Smooth muscle cell (in vitro differentiated cells): ENCODE data around the gene SPSB4. TPM values are rescaled to one million over a fixed set of nuclear protein-coding genes. Genes with fewer than 3 reads are reported as not detected.

Source experiments
- DNase-seq: peaks from one replicate; lab custom pipeline; 2025; ENCODE audit not compliant: unreplicated experiment; lab: John Stamatoyannopoulos, UW
- H2AFZ ChIP-seq: fragments of 200-600 bp; sonication (generic); 2 replicates; pipeline ENCODE4 v1.6.0; 2016; ENCODE audit warnings: antibody characterized with exemption, low read depth, mild to moderate bottlenecking
- H3F3A ChIP-seq: fragments of 200-600 bp; sonication (generic); 2 replicates; pipeline ENCODE4 v1.6.0; 2017; ENCODE audit warnings: antibody characterized with exemption, low read depth
- H3K27ac ChIP-seq: fragments of 200-600 bp; sonication (generic); 2 replicates; pipeline ENCODE4 v1.5.1; 2016; ENCODE audit warnings: low read depth, mild to moderate bottlenecking
- H3K27me3 ChIP-seq: fragments of 200-600 bp; sonication (generic); 2 replicates; pipeline ENCODE4 v1.6.1; 2016; ENCODE audit warnings: low read depth, mild to moderate bottlenecking
- H3K36me3 ChIP-seq: fragments of 200-600 bp; sonication (generic); 2 replicates; pipeline ENCODE4 v1.5.1; 2016; ENCODE audit warnings: low read depth
- H3K4me1 ChIP-seq: fragments of 200-600 bp; sonication (generic); 2 replicates; pipeline ENCODE4 v1.5.1; 2016; ENCODE audit warnings: low read depth
- H3K4me2 ChIP-seq: fragments of 200-600 bp; sonication (generic); 2 replicates; pipeline ENCODE4 v1.6.0; 2016; ENCODE audit warnings: mild to moderate bottlenecking
- H3K4me3 ChIP-seq: fragments of 200-600 bp; sonication (generic); 2 replicates; pipeline ENCODE4 v1.5.1; 2016; ENCODE audit warnings: mild to moderate bottlenecking
- H3K79me2 ChIP-seq: fragments of 200-600 bp; sonication (generic); 2 replicates; pipeline ENCODE4 v1.6.0; 2016; ENCODE audit warnings: low read depth, mild to moderate bottlenecking
- H3K9ac ChIP-seq: fragments of 200-600 bp; sonication (generic); 2 replicates; pipeline ENCODE4 v1.6.0; 2016; ENCODE audit warnings: low read depth
- H3K9me3 ChIP-seq: fragments of 200-600 bp; sonication (generic); replicated peaks from 2 replicates; pipeline ENCODE4 v1.5.1; 2016; ENCODE audit warnings: low read depth
- H4K20me1 ChIP-seq: fragments of 200-600 bp; sonication (generic); 2 replicates; pipeline ENCODE4 v1.6.0; 2016; ENCODE audit warnings: low read depth
- CTCF ChIP-seq: fragments of 200-600 bp; sonication (generic); IDR thresholded peaks from 2 replicates; pipeline ENCODE4 v1.5.1; 2017; ENCODE audit warnings: borderline replicate concordance, mild to moderate bottlenecking, antibody characterized with exemption; ENCODE audit not compliant: insufficient read depth, poor library complexity, severe bottlenecking
- WGBS: methylation state at CpG from one replicate; pipeline ENCODE4 v1.1.7; 2016; ENCODE audit warnings: low lambda C conversion rate; 5-methylcytosine and 5-hydroxymethylcytosine counted together
- polyA plus RNA-seq: library from polyadenylated mRNA; unstranded; fragments of >200 nt; fragmentation: Nextera tagmentation; extraction: Ambion mirVana; gene quantifications from 2 replicates; pipeline ENCODE4 v1.2.1, GENCODE V29; 2016
- total RNA-seq: library from RNA; depleted of rRNA; stranded (reverse); fragments of >200 nt; gene quantifications from 2 replicates; pipeline ENCODE4 v1.2.3, GENCODE V29; 2014

Gene SPSB4
- total and polyA plus RNA-seq, 2 experiments from 2014 or later: 1.8 to 3.9 TPM

GRCh38 chr3:141019244-141019643 is 31.9 kb upstream of the SPSB4 start:
- TF ChIP-seq CTCF: no peak
- H3K36me3 ChIP-seq: no peaks in the 10 kb centered on the region
- DNase-seq: no peak
- 95% methylated on average over 19 of the region's 19 CpGs for WGBS
- H3K79me2 ChIP-seq: no peaks in the 10 kb centered on the region
- no peak overlapping the region for H2AFZ ChIP-seq
- no peaks in the 10 kb centered on the region for H3K4me1 ChIP-seq
- no peaks in the 10 kb centered on the region for H3K27me3 ChIP-seq
- H3F3A ChIP-seq: no peaks in the 10 kb centered on the region
- no peaks in the 10 kb centered on the region for H3K9me3 ChIP-seq
- H3K9ac ChIP-seq: no peak overlapping the region
- H3K4me2 ChIP-seq: no peak overlapping the region
- no peak overlapping the region for H3K4me3 ChIP-seq
- H3K27ac ChIP-seq: no peak overlapping the region
- H4K20me1 ChIP-seq: no peaks in the 10 kb centered on the region

- no peak overlapping the region for H2AFZ ChIP-seq
Measured at GRCh38 chr3:141020143-141020830, 30.9 kb upstream of the SPSB4 start.

GRCh38 chr3:141021261-141021660 is 29.9 kb upstream of the SPSB4 start:
- WGBS: 56% methylated on average over 4 of the region's 4 CpGs
- no peaks in the 10 kb centered on the region for H3K79me2 ChIP-seq
- H2AFZ ChIP-seq: no peak overlapping the region
- no peak overlapping the region for H3K27ac ChIP-seq
- no peak overlapping the region for H3K4me3 ChIP-seq
- H3K9me3 ChIP-seq: no peaks in the 10 kb centered on the region
- H3K4me2 ChIP-seq: peak overlapping the region; percentile 47
- no peak overlapping the region for H3K9ac ChIP-seq
- H3K27me3 ChIP-seq: no peaks in the 10 kb centered on the region
- H3K4me1 ChIP-seq: no peaks in the 10 kb centered on the region
- H3K36me3 ChIP-seq: no peaks in the 10 kb centered on the region
- TF ChIP-seq CTCF: no peak
- no peak for DNase-seq
- H3F3A ChIP-seq: no peaks in the 10 kb centered on the region
- H4K20me1 ChIP-seq: no peaks in the 10 kb centered on the region

More at GRCh38 chr3:141020143-141020830, 30.9 kb upstream of the SPSB4 start:
- H3K4me2 ChIP-seq: peak overlapping the region; percentile 47
- no peaks in the 10 kb centered on the region for H3K4me1 ChIP-seq
- H3K4me3 ChIP-seq: no peak overlapping the region
- TF ChIP-seq CTCF: no peak
- H3K9me3 ChIP-seq: no peaks in the 10 kb centered on the region
- no peaks in the 10 kb centered on the region for H4K20me1 ChIP-seq
- no peak overlapping the region for H3K9ac ChIP-seq
- no peaks in the 10 kb centered on the region for H3F3A ChIP-seq
- H3K27me3 ChIP-seq: no peaks in the 10 kb centered on the region
- no peaks in the 10 kb centered on the region for H3K79me2 ChIP-seq
- no peaks in the 10 kb centered on the region for H3K36me3 ChIP-seq
- 82% methylated on average over 5 of the region's 5 CpGs for WGBS
- H3K27ac ChIP-seq: no peak overlapping the region
- no peak for DNase-seq

GRCh38 chr3:141030296-141030695 is 20.9 kb upstream of the SPSB4 start:
- Histone ChIP-seq H3K27ac (no peak overlapping the region), H3K9me3 (no peaks in the 10 kb centered on the region), H3K4me2 (no peak overlapping the region), H3K36me3 (no peaks in the 10 kb centered on the region), H3K27me3 (no peaks in the 10 kb centered on the region), H3K79me2 (no peaks in the 10 kb centered on the region), H3K4me1 (no peaks in the 10 kb centered on the region), H2AFZ (no peak overlapping the region), H3K4me3 (no peak overlapping the region), H3K9ac (no peak overlapping the region), H3F3A (no peaks in the 10 kb centered on the region), H4K20me1 (no peaks in the 10 kb centered on the region)
- WGBS: over 99% methylated on average over 9 of the region's 22 CpGs
- TF ChIP-seq CTCF: no peak
- DNase-seq: no peak
